ENCODE data around the gene RPS2.
"Not testable (repeated sequence)": the region's sequence is repeated elsewhere in the genome, so short reads cannot be mapped to it uniquely, and the experiment has no call there.

The RPS2 gene

GRCh38 chr16:1964506-1965395 is at the start of gene RPS2:
Gene RPS2 (minus strand): TSS chr16:1964826. CDS start chr16:1964625, 201 bp downstream.
- DNase-seq, result peak; percentile 48 to 100 (median 97)

DNA sequence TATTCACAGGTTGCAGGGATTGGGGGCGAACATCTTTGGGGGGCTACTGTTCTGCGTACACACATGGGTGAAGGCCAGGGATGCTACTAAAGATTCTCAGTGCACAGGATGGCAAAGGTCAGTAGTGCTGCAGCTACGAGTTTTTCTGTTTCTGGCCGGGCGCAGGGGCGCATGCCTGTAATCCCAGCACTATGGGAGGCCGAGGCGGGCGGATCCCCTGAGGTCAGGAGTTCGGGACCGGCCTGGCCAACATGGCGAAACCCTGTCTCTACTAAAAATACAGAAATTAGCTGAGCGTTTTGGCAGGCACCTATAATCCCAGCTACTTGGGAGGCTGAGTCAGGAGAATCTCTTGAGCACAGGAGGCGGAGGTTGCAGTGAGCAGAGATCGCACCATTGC is 48.9 kb upstream of the RPS2 start:
- no peak for DNase-seq

DNA sequence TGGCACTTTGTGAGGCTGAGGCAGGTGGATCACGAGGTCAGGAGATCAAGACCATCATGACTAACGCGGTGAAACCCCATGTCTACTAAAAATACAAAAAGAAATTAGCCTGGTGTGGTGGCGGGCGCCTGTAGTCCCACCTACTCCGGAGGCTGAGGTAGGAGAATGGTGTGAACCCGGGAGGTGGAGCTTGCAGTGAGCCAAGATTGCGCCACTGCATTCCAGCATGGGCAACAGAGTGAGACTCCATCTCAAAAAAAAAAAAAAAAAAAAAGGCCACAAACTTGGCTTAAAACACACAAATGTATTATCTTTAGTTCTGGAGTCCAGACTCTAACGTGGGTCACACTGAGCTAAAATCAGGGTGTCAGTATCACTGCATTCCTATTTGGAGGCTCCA is 47.1 kb upstream of the RPS2 start:
- not testable (repeated sequence) for DNase-seq

GRCh38 chr16:2009791-2010510 is 45.3 kb upstream of the RPS2 start, which contains the start of gene ZNF598:
Gene ZNF598 (minus strand): TSS chr16:2009821.
- peak in 54 of 56 donors; percentile 16 to 88 (median 62) for DNase-seq

DNA sequence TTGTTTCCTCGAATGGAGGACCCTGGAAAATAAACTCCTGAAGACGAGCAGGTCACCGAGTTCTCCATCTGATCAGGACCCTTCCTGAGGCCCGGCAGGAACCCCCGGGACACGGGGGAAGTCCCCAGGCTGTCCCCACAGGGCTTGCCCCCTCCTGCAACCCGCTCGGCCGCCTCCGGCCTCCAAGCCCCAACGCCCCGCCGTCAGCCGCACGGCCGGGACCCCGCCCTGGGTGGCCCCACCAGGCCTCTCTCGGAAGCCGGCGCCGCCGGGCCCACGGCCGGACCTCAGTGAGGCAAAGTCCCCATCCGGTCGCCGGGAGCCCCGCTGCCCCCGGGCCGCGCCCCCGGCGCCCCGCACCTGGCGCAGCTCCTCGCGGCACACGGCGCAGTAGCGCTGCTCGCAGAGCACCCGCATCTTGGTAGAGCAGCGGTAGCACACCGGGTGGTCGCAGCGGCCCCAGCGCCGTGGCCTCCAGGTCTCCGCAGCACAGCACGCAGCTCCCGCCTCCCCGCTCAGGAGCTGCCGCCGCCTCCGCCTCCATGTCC is 44.6 kb upstream of the RPS2 start:
- DNase-seq, result no peak

GRCh38 chr16:2008631-2009163 is 44.1 kb upstream of the RPS2 start:
- no peak for DNase-seq

- DNase-seq, result no peak
Observed at GRCh38 chr16:2008009-2008526, 43.4 kb upstream of the RPS2 start.

DNA sequence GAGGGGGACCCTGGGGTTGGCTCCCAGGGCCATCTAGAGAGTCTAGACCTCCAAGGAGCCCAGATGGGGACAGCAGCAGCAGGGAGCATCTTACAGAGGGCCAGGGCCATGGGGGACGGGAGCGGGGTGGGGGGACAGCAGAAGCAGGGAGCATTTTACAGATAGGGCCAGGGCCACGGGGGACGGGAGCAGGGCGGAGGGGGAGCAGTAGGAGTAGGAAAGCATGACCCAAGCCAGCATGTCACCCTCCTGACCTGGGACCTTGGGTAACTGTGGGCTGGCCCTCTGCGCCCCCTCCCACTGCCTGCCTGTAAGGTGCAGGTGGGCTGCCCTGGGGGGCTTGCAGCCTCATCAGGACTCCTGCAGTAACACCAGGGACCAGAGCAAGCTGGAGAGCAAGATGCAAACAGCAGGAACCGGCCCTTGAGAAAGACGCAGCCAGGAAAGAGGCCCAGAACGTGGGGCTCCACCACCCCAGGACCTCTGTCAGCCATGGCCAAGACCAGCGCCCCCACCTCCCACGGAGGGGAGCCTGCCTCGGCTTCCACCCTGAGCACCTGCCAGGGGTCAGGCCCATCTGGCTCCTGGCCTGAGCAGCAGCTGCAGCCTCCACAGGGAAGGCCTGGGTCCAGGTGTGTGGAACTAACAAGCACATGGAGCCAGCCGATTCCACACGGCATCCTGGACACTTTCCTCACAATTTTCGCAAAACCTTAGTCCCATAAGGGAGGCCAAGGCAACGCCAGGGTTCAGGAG is 42.6 kb upstream of the RPS2 start:
- no peak for DNase-seq

DNA sequence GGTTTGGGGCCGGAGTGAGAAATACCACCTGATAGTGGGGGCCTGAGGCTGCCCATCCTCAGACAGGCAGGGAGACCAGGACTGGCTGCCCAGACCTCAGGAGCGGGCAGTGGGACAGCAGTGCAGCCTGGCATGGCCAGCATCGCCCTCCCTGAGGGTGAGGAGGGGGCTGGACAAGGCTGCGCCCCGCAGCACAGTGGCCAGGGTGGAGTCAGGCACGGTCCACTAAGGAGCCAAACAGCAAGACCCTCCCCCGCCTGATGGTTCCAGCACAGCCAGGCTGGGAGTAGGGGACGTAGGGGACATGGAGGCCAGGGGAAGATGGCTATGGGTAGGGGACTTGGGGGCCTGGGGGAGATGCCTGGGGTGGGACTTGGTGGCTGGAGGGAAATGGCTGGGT is 41.7 kb upstream of the RPS2 start:
- no peak for DNase-seq

GRCh38 chr16:2005646-2006045 is 41.0 kb upstream of the RPS2 start:
- peak in 9 of 56 donors; percentile 16 to 42 (median 25) for DNase-seq

DNA sequence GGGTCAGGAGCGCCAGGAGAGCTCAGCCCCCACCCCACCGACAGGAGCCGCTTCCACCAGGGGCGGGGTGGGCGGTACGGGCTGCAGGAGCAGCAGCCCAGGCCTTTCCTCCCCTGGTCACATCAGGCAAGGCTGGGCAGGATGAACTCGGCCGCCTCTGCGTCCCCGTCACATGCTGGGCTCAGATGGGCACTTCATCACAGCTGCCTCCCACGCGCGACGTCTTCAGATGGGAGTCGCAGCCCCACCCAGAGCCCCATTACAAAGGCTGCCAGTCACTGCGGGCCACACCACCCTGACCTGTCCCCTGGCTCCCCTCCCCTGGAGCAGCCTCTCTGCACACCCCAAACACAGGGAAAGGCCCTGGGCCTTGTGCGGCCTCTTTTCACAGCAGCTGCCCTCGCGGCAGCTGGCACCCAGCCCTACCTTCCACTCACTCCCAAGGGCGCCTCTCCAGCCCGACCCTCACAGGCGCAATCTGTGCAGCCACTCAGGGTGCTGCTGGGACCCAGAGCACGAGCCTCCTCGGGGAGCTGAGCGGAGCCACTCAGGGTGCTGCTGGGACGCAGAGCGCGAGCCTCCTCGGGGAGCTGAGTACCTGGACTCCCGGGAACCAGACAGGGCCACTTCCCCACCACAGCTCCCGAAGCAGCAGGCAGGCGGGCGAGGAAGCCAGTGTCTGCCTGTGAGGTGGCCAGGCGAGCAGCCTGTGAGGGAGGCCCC is 40.3 kb upstream of the RPS2 start:
- no peak for DNase-seq

- DNase-seq, result peak in 47 of 56 donors; percentile 18 to 83 (median 50)
Observed at GRCh38 chr16:2003827-2004641, 39.4 kb upstream of the RPS2 start.

GRCh38 chr16:2003231-2003826 is 38.7 kb upstream of the RPS2 start:
- no peak for DNase-seq

GRCh38 chr16:2002406-2003230 is 38.0 kb upstream of the RPS2 start:
- no peak for DNase-seq

DNA sequence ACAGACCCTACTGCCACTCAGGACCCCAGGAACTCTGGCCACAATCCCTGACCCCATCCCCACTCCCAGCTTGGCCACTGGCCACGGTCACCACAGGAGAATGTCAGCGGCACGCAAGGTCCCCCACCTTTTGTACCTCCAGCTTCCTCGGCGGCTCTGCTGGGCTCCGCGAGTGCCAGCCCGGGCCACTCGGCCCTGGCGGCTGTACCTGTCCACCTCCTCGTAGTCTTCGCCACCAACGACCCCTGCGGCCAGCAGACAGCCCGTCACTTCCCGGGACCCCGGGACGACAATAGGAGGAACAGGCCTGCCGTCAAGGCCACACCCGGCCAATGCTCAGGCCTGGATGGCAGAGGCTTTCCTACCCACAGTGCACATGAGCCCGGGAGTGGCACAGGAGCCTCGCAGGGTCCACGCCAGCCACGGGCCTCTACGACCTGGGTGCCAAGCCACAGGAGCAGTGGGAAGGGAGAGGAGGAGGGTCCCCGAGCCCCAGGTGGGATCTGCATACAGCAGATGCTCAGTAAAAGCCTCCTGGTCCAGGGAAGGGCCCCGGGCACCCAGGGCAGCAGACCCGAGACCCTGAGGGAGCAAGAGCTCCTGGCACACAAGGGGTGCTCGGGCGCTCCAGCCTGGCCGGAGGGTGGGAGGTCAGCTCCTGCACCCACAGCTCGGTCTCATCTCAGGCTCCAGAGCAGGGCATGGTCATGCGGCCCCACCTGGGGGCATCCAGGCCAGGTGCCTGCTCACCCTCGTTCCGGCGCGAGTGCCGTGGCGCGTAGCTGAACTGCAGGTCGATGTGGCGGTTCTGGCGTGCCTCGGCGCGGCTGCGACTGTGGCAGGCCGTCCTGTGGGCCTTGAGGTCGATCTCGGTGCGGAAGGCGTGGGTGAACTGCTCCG is 37.1 kb upstream of the RPS2 start:
- no peak for DNase-seq

DNA sequence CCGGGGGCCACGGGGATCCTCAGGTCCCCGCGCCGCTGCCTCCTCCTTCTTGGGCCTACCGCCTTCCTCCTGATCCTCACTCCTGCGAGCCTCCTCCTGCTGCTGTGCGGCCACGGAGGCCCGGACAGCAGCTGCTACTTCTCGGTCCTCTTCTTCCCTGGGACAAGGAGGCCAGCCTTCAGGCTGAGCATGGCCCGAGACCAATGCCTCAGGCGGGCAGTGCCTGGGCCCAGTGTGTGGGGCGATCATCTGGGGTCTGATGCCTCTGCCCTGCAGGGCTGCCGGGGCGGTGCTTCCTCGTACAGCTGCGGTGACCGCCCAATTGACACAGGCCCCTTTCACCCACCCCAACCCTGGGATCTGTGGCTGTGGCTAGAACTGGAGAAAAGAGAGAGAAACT is 36.4 kb upstream of the RPS2 start:
- DNase-seq, result no peak

All from amygdala (tissue), 56 donors.